ENCODE data around the gene NANOS3. TPM values are rescaled to one million over a fixed set of nuclear protein-coding genes. Genes with fewer than 3 reads are reported as not detected.

The NANOS3 gene
- total and polyA plus RNA-seq, 9 of the 15 experiments (the other 6 are each of a cell fraction or from before 2014, with no cell fraction given) = not detected

DNA sequence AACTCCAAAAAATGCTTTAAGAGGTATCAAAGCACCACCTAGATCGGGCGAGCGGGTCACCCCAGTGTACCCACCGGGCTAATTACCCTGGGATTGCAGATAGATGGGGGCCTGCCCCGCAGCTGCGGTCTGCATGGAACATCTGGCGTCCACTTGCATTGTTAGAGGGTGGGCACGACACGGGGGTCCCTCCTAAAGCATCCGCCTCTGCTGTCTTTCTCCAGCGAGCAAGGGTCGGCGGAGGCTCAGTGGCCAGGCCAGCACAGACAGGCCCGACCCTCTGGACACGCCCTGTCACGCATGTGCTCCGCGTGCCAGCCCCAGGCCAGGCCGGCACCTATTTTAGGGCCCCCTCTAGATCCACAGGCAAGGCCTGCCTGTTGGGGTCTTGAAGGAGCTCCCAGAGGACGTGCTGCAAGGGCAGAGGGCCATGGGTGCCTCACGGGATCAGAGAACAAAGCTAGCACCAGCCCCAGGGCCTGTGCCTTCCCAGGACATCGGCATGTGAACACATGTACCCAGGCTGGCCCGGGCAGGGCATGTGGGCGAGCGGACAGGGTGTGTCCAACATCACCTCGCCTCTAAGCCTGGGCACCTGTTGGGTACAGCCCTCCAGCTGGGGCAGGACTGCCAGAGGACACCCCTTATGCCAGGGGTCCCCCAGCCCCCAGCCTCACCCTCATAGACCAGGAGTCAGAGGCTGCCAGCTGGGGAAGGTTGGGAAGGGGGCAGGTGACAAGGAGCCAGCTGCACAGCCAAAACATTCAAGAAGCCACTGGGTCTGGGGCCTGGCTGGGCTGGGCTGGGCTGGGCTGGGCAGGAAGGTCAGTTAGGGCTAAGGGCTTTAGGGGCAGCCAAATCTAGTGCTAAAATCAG, 35.6 kb upstream of the NANOS3 start (continued):
- TF ChIP-seq MCM5 (IDR thresholded peaks at IDR 0.05; ENCODE audit: low read depth) (no peak), ZNF408 (CRISPR knock-in tag; IDR thresholded peaks at IDR 0.05; ENCODE audit: low read depth) (no peak), CBFA2T2 (conservative IDR thresholded peaks at IDR 0.05) (no peak), ZBTB40 (IDR thresholded peaks at IDR 0.05) (no peak), ZBTB40 (CRISPR knock-in tag; IDR thresholded peaks at IDR 0.05) (no peak), EP400 (IDR thresholded peaks at IDR 0.05) (no peak)
